Right ventricle myocardium inferior (tissue), 1 donor: Measurements from ENCODE around the gene VPS13C. TPM values are rescaled to one million over a fixed set of nuclear protein-coding genes. Genes with fewer than 3 reads are reported as not detected.

Experiments
- ATAC-seq: fragments of 200-7000 bp; cut with Tn5 transposase; one replicate; pipeline ENCODE4 v1.9.1; 2020; ENCODE audit warnings: mild to moderate bottlenecking, moderate library complexity
- DNase-seq: peaks from one replicate; pipeline ENCODE4 v3.0.0; 2021; ENCODE audit errors: missing footprints
- intact Hi-C: fragments of 100-400 bp; cut with DNase I; formaldehyde crosslinking; loops from one replicate; pipeline ENCODE4 v1.11.0; 2022
- total RNA-seq: library from RNA; stranded (reverse); fragmentation: NEBNext Ultra II Directional; extraction: Animal tissue kit (Norgen Biotek cat#: 25700); gene quantifications from one replicate; pipeline ENCODE4 v1.2.1, GENCODE V29; 2021
- donor health status: DM: no; HTN: yes; CAD: no; lungs with severe emphysema.

VPS13C gene
- total RNA-seq, 1 donor from 2014 or later: 34.5 TPM

GRCh38 chr15:61992518-61992917, 67.7 kb downstream of the VPS13C start:
- intact Hi-C loops: no loop called here
- ATAC-seq (no peak), DNase-seq (no peak)

DNA sequence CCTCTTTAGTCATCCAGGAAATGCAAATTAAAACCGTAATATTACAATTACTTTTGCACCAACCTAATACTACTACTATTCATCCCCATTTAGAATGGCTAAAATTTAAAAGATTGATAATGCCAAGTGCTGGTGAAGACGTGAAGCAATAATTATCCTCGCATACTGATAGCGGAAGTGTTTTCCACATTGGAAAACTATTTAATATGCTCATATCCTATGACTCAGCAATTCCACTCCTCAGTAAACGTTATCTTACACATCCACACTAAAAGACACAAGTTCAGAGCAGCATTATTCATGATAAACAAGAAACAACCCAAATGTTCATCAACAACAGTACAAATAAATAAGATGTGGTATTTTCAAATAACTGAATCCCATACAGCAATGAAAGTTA, 70.6 kb downstream of the VPS13C start:
- intact Hi-C loops: no loop called here
- DNase-seq: no peak
- no peak for ATAC-seq

GRCh38 chr15:61987824-61988223, 72.4 kb downstream of the VPS13C start:
- DNase-seq (no peak), ATAC-seq (no peak)
- intact Hi-C loops: no loop called here

DNA sequence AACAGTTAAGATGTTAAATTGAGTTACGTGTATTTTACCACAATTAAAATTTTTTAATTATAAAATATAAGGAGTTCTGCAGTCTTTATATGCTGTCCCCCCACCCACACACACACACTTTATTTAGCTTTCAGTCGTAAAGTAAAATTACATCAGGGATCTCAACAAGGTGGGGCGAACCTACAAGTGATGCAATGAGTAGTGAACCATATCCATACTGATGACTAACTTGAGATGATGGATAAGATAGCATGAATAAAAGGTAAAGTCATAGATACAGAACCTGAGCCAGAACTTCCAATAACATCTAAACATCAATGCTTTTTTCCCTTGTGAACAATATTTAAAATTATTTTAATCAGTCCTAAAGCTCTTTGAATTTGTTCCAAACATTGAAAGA, 77.2 kb downstream of the VPS13C start:
- no peak for ATAC-seq
- no peak for DNase-seq
- intact Hi-C loops: no loop called here

DNA sequence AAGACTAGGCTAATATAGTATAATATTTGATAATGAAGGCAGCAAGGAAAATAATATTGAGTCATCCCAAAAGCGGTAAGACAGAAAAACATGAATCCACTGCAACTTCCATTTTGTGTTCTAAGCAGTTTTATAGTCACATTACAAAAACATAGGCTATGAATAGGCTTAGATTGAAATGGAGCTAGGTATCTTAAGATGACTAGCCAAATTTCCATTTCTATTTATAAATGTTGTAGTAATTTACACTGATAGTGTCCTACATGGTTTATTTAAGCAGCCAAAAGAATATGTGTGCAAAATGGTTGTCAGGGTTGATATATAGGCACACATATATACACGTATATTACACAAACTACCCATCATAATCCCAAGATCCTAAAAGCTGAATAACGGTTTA, 82.0 kb downstream of the VPS13C start:
- no peak for ATAC-seq
- DNase-seq: no peak
- intact Hi-C loops: loop anchor here (10.0 kb wide), 2 partner anchors 63 to 77 kb away; no protein-coding TSS in a partner anchor

GRCh38 chr15:61974759-61975158, 85.5 kb downstream of the VPS13C start:
- no peak for DNase-seq
- ATAC-seq: peak; percentile 90
- intact Hi-C loops: loop anchor here (10.0 kb wide), 2 partner anchors 60 to 80 kb away; no protein-coding TSS in a partner anchor

DNA sequence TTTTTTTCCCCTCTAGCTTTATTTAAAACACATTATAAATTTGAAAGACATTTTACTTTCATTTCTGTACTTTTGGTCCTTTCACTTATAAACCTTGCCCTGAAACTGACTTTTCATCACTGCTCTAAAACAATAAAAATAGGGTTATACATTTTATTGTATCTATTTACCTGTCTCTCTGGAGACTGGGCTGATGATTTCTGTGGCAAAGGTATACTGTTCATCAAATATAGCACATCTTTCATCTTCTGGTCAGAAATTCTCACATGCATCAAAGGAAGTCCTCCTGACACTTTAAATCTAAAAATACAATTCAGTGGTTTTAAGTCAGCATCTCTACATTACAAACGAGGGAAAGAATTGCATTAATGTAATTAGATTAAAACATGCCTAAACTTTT, 86.1 kb downstream of the VPS13C start:
- DNase-seq: no peak
- intact Hi-C loops: loop anchor here (10.0 kb wide), 2 partner anchors 59 to 81 kb away; no protein-coding TSS in a partner anchor
- ATAC-seq: no peak

- no peak for DNase-seq
- intact Hi-C loops: no loop called here
- ATAC-seq: peak; percentile 10
These were observed 108.3 kb downstream of the VPS13C start for GRCh38 chr15:61951949-61952348.

DNA sequence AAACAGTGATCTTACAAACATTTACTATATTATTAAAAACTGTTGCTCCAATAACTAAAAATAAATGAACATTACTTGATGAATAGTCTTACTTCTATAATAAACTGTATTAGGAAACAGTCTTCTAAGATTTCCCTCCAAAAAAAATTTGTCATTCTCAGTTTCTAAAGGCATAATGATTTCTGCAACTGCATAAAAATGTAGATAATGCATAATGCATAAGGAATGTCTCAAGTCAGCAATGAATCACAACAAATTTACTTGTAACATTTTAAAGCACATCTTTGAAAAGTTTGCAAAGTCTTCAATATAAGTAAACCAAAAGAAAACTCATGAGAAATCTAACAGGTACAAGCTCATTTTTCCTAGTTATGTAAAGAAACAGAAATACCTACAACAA, 113.5 kb downstream of the VPS13C start:
- no peak for DNase-seq
- intact Hi-C loops: no loop called here
- ATAC-seq: no peak

DNA sequence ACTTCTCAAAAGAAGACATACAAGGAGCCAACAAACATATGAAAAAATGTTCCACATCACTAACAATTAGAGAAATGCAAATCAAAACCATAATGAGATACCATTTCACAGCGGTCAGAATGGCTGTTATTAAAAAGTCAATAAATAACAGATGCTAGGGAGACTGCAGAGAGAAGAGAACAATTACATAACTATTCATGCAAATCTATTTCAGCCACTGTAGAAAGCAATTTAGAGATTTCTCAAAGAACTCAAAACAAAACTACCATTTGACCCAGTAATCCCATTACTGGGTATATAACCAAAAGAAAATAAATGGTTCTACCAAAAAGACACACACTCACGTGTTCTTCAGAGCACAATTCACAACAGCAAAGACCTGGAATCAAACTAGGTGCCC, 116.3 kb downstream of the VPS13C start:
- ATAC-seq (no peak), DNase-seq (no peak)
- intact Hi-C loops: no loop called here

DNA sequence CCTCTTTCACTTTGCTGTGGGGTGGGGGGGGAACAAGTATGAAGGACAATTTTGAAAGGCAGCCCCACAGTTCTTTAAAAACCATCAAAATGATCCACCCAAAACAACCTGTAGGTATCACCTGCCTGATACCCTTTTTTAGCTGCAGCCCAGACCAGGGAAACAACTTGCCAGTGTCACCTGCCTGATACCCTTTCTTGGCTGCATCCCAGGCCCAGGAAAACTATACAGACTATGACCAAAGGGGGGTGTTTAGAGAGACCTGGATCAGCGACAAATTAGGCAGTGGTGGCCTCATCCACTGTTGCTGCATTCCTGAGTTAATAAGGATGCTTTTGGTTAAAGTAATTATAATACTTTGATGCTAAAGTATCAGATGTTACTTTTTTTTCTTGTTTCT, 122.0 kb downstream of the VPS13C start:
- intact Hi-C loops: no loop called here
- DNase-seq: no peak
- no peak for ATAC-seq

GRCh38 chr15:61936528-61937195, 123.6 kb downstream of the VPS13C start:
- intact Hi-C loops: no loop called here
- ATAC-seq (no peak), DNase-seq (no peak)

DNA sequence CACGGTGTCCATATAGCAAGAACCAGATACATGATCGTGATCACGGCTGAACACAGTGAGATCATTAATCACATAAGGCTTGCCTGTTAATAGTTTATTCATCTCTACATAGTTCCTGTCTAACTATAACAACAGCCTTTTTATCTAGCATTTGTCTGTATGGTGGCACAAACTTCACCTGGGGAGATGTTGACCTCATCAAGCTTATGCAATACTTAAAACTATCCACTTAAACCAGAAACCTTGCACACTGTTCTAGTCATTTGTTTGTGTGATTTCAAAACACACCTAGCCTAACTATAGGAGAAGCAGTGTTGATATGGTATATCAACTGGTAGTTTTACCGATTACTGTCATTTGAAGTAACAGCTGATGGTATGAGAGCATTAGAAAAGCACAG, 124.8 kb downstream of the VPS13C start:
- DNase-seq: no peak
- intact Hi-C loops: no loop called here
- no peak for ATAC-seq

DNA sequence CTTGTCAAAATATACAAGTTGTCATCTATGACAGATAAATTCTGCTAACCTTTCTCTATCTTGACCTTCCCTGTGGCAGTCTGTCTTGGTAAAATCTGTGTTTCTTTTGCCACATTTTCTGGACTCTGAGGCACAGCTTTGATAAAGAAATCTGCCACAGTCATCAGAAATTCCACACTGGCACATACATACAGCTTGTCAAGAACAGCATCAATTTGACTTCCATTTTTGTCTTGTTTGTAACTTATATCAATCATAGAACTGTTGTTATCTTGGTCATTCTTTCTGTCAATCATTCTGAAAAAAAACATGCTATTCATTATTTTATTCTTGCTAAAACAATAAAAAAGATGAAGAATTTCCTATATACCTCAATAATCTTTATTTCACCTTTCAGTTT, 130.8 kb downstream of the VPS13C start:
- intact Hi-C loops: no loop called here
- DNase-seq (no peak), ATAC-seq (no peak)

GRCh38 chr15:61923173-61923572, 137.1 kb downstream of the VPS13C start:
- intact Hi-C loops: no loop called here
- no peak for ATAC-seq
- no peak for DNase-seq

DNA sequence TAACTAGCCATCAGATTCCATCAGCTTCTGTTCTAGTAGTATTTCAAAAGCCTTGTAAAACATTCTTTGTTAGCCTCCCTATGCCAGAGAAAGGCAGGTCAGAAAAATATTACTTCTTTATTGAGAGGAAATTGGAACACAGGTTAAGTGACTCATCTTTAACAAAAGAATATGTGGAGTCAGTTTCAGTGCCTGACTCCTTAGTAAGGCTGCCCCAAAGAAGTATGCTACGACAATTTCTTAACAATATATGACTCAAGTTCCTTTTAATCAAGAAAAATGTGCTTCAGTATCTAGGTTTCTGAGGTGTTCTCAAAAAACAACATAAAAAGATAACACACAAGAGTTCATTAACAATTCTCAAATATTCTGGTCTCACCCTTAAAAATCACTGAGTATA, 139.2 kb downstream of the VPS13C start:
- ATAC-seq: no peak
- intact Hi-C loops: no loop called here

GRCh38 chr15:61917457-61917856, 142.8 kb downstream of the VPS13C start:
- intact Hi-C loops: loop anchor here (10.0 kb wide), 1 partner anchor 57 kb away; no protein-coding TSS in a partner anchor
- ATAC-seq (no peak), DNase-seq (no peak)

More for the DNA sequence above, 139.2 kb downstream of the VPS13C start:
- DNase-seq: no peak

DNA sequence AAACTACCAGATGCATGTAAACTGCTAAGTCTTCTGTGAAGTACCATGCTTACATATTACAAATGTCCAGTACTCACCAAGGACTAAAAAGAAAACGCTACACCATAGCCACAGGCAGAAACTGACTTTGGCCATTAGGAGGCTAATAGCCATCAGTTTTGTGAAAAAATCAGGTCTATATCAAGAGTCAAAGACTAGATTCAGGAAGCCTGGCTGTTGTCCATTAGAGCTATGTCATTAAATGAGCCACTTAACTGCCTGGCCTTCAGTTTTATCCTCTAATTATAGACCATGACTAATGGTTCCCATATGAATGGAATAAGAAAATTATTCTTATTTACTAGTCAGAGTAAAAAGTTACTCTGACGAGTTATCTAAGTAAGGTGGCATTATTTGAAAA, 144.1 kb downstream of the VPS13C start:
- intact Hi-C loops: loop anchor here (10.0 kb wide), 1 partner anchor 59 kb away; no protein-coding TSS in a partner anchor
- no peak for DNase-seq
- ATAC-seq: no peak

DNA sequence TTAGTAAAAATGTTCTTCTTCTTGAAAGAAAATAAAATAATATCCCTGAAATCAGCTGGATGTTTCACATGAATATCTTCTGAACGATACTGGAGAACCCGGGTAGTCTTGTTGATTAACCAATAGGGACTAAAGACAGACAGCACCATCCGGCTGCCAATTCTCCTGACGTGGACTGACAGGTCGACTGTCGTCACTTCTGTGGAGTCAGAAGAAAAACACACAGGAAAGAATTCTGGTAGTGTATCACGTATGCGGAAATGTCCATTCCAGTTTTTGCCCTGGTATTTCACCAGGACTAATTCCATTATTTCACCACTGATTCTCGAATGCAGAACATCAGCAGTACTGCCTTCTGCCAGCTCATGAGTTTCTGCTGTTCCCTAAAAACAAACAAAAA, 144.6 kb downstream of the VPS13C start:
- no peak for ATAC-seq
- intact Hi-C loops: loop anchor here (10.0 kb wide), 1 partner anchor 59 kb away; no protein-coding TSS in a partner anchor
- DNase-seq: no peak

- intact Hi-C loops: loop anchor here (10.0 kb wide), 1 partner anchor 64 kb away; no protein-coding TSS in a partner anchor
- no peak for ATAC-seq
- DNase-seq: no peak
These were observed 149.3 kb downstream of the VPS13C start for GRCh38 chr15:61910839-61911369.

DNA sequence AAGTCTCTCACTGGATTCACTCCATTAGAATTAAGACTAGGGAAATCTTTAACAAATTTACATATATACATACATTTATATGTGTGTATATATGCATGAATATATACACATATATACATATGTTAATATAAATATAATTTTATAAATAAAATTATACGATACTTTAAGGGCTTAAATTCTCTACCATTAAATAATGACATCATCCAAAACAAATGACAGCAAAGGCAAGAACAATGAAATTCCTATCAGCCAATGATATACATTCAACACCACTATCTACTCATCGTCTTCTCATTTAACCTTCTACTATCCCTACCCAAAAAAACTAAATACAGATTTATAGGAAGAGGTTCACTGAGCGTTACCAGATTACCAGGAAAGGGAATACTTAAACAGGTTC, 152.0 kb downstream of the VPS13C start:
- ATAC-seq: no peak

More for the DNA sequence above, 152.0 kb downstream of the VPS13C start:
- no peak for DNase-seq
- intact Hi-C loops: no loop called here
